Measurements from ENCODE around the gene DYNC1H1.

Gene DYNC1H1

GRCh38 chr14:102037686-102038085 is 73.3 kb downstream of the DYNC1H1 start:
- DNase-seq (ENCODE audit: low read depth): no peak

GRCh38 chr14:102039157-102039556 is 74.8 kb downstream of the DYNC1H1 start:
- no peak for DNase-seq (ENCODE audit: low read depth)

- no peak for DNase-seq (ENCODE audit: low read depth)
Measured at GRCh38 chr14:102040153-102040552, 75.8 kb downstream of the DYNC1H1 start.

GRCh38 chr14:102042699-102043098 is 78.3 kb downstream of the DYNC1H1 start:
- no peak for DNase-seq (ENCODE audit: low read depth)

GRCh38 chr14:102043251-102044025 is 79.1 kb downstream of the DYNC1H1 start:
- DNase-seq (ENCODE audit: low read depth): no peak

GRCh38 chr14:102044566-102044965 is 80.2 kb downstream of the DYNC1H1 start:
- no peak for DNase-seq (ENCODE audit: low read depth)

GRCh38 chr14:102046337-102047278 is 82.2 kb downstream of the DYNC1H1 start:
- no peak for DNase-seq (ENCODE audit: low read depth)

GRCh38 chr14:102047808-102048540 is 83.6 kb downstream of the DYNC1H1 start:
- DNase-seq (ENCODE audit: low read depth): no peak

GRCh38 chr14:102049258-102050025 is 85.1 kb downstream of the DYNC1H1 start:
- no peak for DNase-seq (ENCODE audit: low read depth)

- DNase-seq (ENCODE audit: low read depth): no peak
Measured at GRCh38 chr14:102050026-102050405, 85.6 kb downstream of the DYNC1H1 start.

- no peak for DNase-seq (ENCODE audit: low read depth)
Measured at GRCh38 chr14:102050625-102051024, 86.3 kb downstream of the DYNC1H1 start.

- DNase-seq (ENCODE audit: low read depth): no peak
Measured at GRCh38 chr14:102052522-102052921, 88.1 kb downstream of the DYNC1H1 start.

GRCh38 chr14:102055181-102055901 is 91.0 kb downstream of the DYNC1H1 start:
- DNase-seq (ENCODE audit: low read depth): no peak

GRCh38 chr14:102056694-102057442 is 92.5 kb downstream of the DYNC1H1 start:
- DNase-seq (ENCODE audit: low read depth): no peak

GRCh38 chr14:102057480-102058114 is 93.2 kb downstream of the DYNC1H1 start:
- no peak for DNase-seq (ENCODE audit: low read depth)

- no peak for DNase-seq (ENCODE audit: low read depth)
Measured at GRCh38 chr14:102058146-102058545, 93.8 kb downstream of the DYNC1H1 start.

- DNase-seq (ENCODE audit: low read depth): no peak
Measured at GRCh38 chr14:102058961-102059360, 94.6 kb downstream of the DYNC1H1 start.

GRCh38 chr14:102063109-102063807 is 98.9 kb downstream of the DYNC1H1 start:
- DNase-seq (ENCODE audit: low read depth): peak; percentile 48

- DNase-seq (ENCODE audit: low read depth): no peak
Measured at GRCh38 chr14:102063808-102064429, 99.5 kb downstream of the DYNC1H1 start.
